ENCODE measurements around the gene SELENOO.

Gene SELENOO

GRCh38 chr22:50218153-50218995 is 17.6 kb downstream of the SELENOO start:
- no peak for TF ChIP-seq CTCF (IDR thresholded peaks at IDR 0.05; ENCODE audit: control insufficient read depth, insufficient read depth, low read depth, low read length, missing control alignments)
- no peak for DNase-seq (ENCODE audit: low read depth)
- no peak overlapping the region for H3K4me3 ChIP-seq (ENCODE audit: control insufficient read depth, low read depth, low read length)

- H3K4me3 ChIP-seq (ENCODE audit: control insufficient read depth, low read depth, low read length), result no peak overlapping the region
- TF ChIP-seq CTCF (IDR thresholded peaks at IDR 0.05; ENCODE audit: control insufficient read depth, insufficient read depth, low read depth, low read length, missing control alignments), result no peak
- DNase-seq (ENCODE audit: low read depth), result no peak
These were observed 18.4 kb downstream of the SELENOO start for GRCh38 chr22:50218996-50219727.

GRCh38 chr22:50219800-50220602 is 19.2 kb downstream of the SELENOO start:
- DNase-seq (ENCODE audit: low read depth), result no peak
- no peak overlapping the region for H3K4me3 ChIP-seq (ENCODE audit: control insufficient read depth, low read depth, low read length)
- no peak for TF ChIP-seq CTCF (IDR thresholded peaks at IDR 0.05; ENCODE audit: control insufficient read depth, insufficient read depth, low read depth, low read length, missing control alignments)

- no peak overlapping the region for H3K4me3 ChIP-seq (ENCODE audit: control insufficient read depth, low read depth, low read length)
- TF ChIP-seq CTCF (IDR thresholded peaks at IDR 0.05; ENCODE audit: control insufficient read depth, insufficient read depth, low read depth, low read length, missing control alignments), result no peak
- DNase-seq (ENCODE audit: low read depth), result no peak
These were observed 20.0 kb downstream of the SELENOO start for GRCh38 chr22:50220603-50221409.

- TF ChIP-seq CTCF (IDR thresholded peaks at IDR 0.05; ENCODE audit: control insufficient read depth, insufficient read depth, low read depth, low read length, missing control alignments), result no peak
- no peak for DNase-seq (ENCODE audit: low read depth)
- no peak overlapping the region for H3K4me3 ChIP-seq (ENCODE audit: control insufficient read depth, low read depth, low read length)
These were observed 20.8 kb downstream of the SELENOO start for GRCh38 chr22:50221410-50222300.
